ENCODE results near the gene RTL10.

GRCh38 chr22:19827341-19828034 is 27.2 kb downstream of the RTL10 start:
- TF ChIP-seq CTCF (IDR thresholded peaks at IDR 0.05) (no peak), EZH2 (IDR thresholded peaks at IDR 0.05; ENCODE audit: borderline replicate concordance, insufficient read depth, low read depth, low read length, poor library complexity, severe bottlenecking) (no peak)

All from B cell (primary cell).